ACC112 (cell line): ENCODE results near the gene GLIS1.

Experiments
- H2AFZ ChIP-seq: fragments of 200-600 bp; sonication (generic); one replicate; pipeline ENCODE4 v1.6.0; 2017; ENCODE audit warnings: antibody characterized with exemption, low read length; ENCODE audit not compliant: unreplicated experiment
- H3K27ac ChIP-seq: fragments of 200-600 bp; sonication (generic); 2 replicates; pipeline ENCODE4 v1.5.1; 2014; ENCODE audit warnings: low read depth, mild to moderate bottlenecking, antibody characterized with exemption, low read length, moderate library complexity
- H3K27me3 ChIP-seq: fragments of 200-600 bp; sonication (generic); 2 replicates; pipeline ENCODE4 v1.6.1; 2014; ENCODE audit warnings: mild to moderate bottlenecking, antibody characterized with exemption, low read length, moderate library complexity, mixed read lengths; ENCODE audit not compliant: insufficient read depth
- H3K36me3 ChIP-seq: fragments of 200-600 bp; sonication (generic); 2 replicates; pipeline ENCODE4 v1.6.1; 2016; ENCODE audit warnings: mild to moderate bottlenecking, antibody characterized with exemption, low read length, moderate library complexity, mixed read lengths; ENCODE audit not compliant: insufficient read depth
- H3K4me1 ChIP-seq: fragments of 200-600 bp; sonication (generic); one replicate; pipeline ENCODE4 v1.6.1; 2016; ENCODE audit warnings: low read length, mixed read lengths; ENCODE audit not compliant: insufficient read depth, unreplicated experiment, control insufficient read depth
- H3K4me3 ChIP-seq: fragments of 200-600 bp; sonication (generic); 2 replicates; pipeline ENCODE4 v1.5.1; 2014; ENCODE audit warnings: mild to moderate bottlenecking, low read depth, low read length
- H3K79me2 ChIP-seq: fragments of 200-600 bp; sonication (generic); one replicate; pipeline ENCODE4 v1.6.0; 2016; ENCODE audit warnings: low read length; ENCODE audit not compliant: control insufficient read depth, unreplicated experiment, insufficient read depth

GLIS1 gene

GRCh38 chr1:53695116-53695515 is 43.8 kb downstream of the GLIS1 start:
- H2AFZ ChIP-seq = no peak overlapping the region
- no peaks in the 10 kb centered on the region for H3K27me3 ChIP-seq
- H3K4me1 ChIP-seq = no peaks in the 10 kb centered on the region
- H3K27ac ChIP-seq = no peak overlapping the region
- no peaks in the 10 kb centered on the region for H3K36me3 ChIP-seq
- no peaks in the 10 kb centered on the region for H3K79me2 ChIP-seq
- no peak overlapping the region for H3K4me3 ChIP-seq

GRCh38 chr1:53694718-53695091 is 44.3 kb downstream of the GLIS1 start:
- no peaks in the 10 kb centered on the region for H3K27me3 ChIP-seq
- H3K79me2 ChIP-seq = no peaks in the 10 kb centered on the region
- no peak overlapping the region for H3K4me3 ChIP-seq
- H3K27ac ChIP-seq = no peak overlapping the region
- no peaks in the 10 kb centered on the region for H3K4me1 ChIP-seq
- H3K36me3 ChIP-seq = no peaks in the 10 kb centered on the region
- no peak overlapping the region for H2AFZ ChIP-seq

GRCh38 chr1:53693773-53694717 is 44.9 kb downstream of the GLIS1 start:
- no peaks in the 10 kb centered on the region for H3K36me3 ChIP-seq
- no peaks in the 10 kb centered on the region for H3K4me1 ChIP-seq
- no peak overlapping the region for H3K27ac ChIP-seq
- H3K27me3 ChIP-seq = no peaks in the 10 kb centered on the region
- H2AFZ ChIP-seq = no peak overlapping the region
- no peak overlapping the region for H3K4me3 ChIP-seq
- no peaks in the 10 kb centered on the region for H3K79me2 ChIP-seq

- Histone ChIP-seq H3K27me3 (no peaks in the 10 kb centered on the region), H2AFZ (no peak overlapping the region), H3K79me2 (no peaks in the 10 kb centered on the region), H3K4me3 (no peak overlapping the region), H3K27ac (no peak overlapping the region), H3K4me1 (no peaks in the 10 kb centered on the region), H3K36me3 (no peaks in the 10 kb centered on the region)
Measured at GRCh38 chr1:53693339-53693738, 45.6 kb downstream of the GLIS1 start.

- H3K79me2 ChIP-seq = no peaks in the 10 kb centered on the region
- H3K27me3 ChIP-seq = no peaks in the 10 kb centered on the region
- no peaks in the 10 kb centered on the region for H3K36me3 ChIP-seq
- no peak overlapping the region for H3K27ac ChIP-seq
- no peaks in the 10 kb centered on the region for H3K4me1 ChIP-seq
- no peak overlapping the region for H3K4me3 ChIP-seq
- no peak overlapping the region for H2AFZ ChIP-seq
Measured at GRCh38 chr1:53691326-53691725, 47.6 kb downstream of the GLIS1 start.

GRCh38 chr1:53690411-53690810 is 48.6 kb downstream of the GLIS1 start:
- H3K27me3 ChIP-seq = no peaks in the 10 kb centered on the region
- no peak overlapping the region for H2AFZ ChIP-seq
- H3K79me2 ChIP-seq = no peaks in the 10 kb centered on the region
- no peak overlapping the region for H3K4me3 ChIP-seq
- no peaks in the 10 kb centered on the region for H3K36me3 ChIP-seq
- no peak overlapping the region for H3K27ac ChIP-seq
- H3K4me1 ChIP-seq = no peaks in the 10 kb centered on the region

GRCh38 chr1:53689736-53690326 is 49.1 kb downstream of the GLIS1 start:
- Histone ChIP-seq H2AFZ (no peak overlapping the region), H3K27ac (no peak overlapping the region), H3K4me3 (no peak overlapping the region), H3K27me3 (no peaks in the 10 kb centered on the region), H3K4me1 (no peaks in the 10 kb centered on the region), H3K36me3 (no peaks in the 10 kb centered on the region), H3K79me2 (no peaks in the 10 kb centered on the region)

- no peaks in the 10 kb centered on the region for H3K27me3 ChIP-seq
- no peaks in the 10 kb centered on the region for H3K36me3 ChIP-seq
- no peak overlapping the region for H3K27ac ChIP-seq
- no peak overlapping the region for H3K4me3 ChIP-seq
- H3K79me2 ChIP-seq = no peaks in the 10 kb centered on the region
- no peak overlapping the region for H2AFZ ChIP-seq
- no peaks in the 10 kb centered on the region for H3K4me1 ChIP-seq
Measured at GRCh38 chr1:53689223-53689622, 49.7 kb downstream of the GLIS1 start.

- Histone ChIP-seq H3K27ac (no peak overlapping the region), H2AFZ (no peak overlapping the region), H3K4me3 (no peak overlapping the region), H3K36me3 (no peaks in the 10 kb centered on the region), H3K4me1 (no peaks in the 10 kb centered on the region), H3K27me3 (no peaks in the 10 kb centered on the region), H3K79me2 (no peaks in the 10 kb centered on the region)
Measured at GRCh38 chr1:53688381-53689102, 50.4 kb downstream of the GLIS1 start.

- H3K36me3 ChIP-seq = no peaks in the 10 kb centered on the region
- H3K4me1 ChIP-seq = no peaks in the 10 kb centered on the region
- no peak overlapping the region for H3K27ac ChIP-seq
- H3K79me2 ChIP-seq = no peaks in the 10 kb centered on the region
- no peaks in the 10 kb centered on the region for H3K27me3 ChIP-seq
- H3K4me3 ChIP-seq = no peak overlapping the region
- no peak overlapping the region for H2AFZ ChIP-seq
Measured at GRCh38 chr1:53687901-53688300, 51.1 kb downstream of the GLIS1 start.
